A549 (cell line): ENCODE measurements around the gene GRSF1.
"Not testable (repeated sequence)": the region's sequence is repeated elsewhere in the genome, so short reads cannot be mapped to it uniquely, and the experiment has no call there.

Source experiments
- RFX5 ChIP-seq: fragments of 450-650 bp; IDR thresholded peaks from 2 replicates; pipeline ENCODE4 v1.7.1; 2014; ENCODE audit warnings: antibody characterized with exemption, mild to moderate bottlenecking, moderate library complexity
- TF ChIP-seq, protein P1 (sequence below): fragments of >200 bp; sonication (Bioruptor Twin); formaldehyde crosslinking; IDR thresholded peaks from 3 replicates; pipeline ENCODE4 v1.5.1; 2016
- TF ChIP-seq, protein P2 (sequence below): IDR thresholded peaks from 2 replicates; pipeline ENCODE4 v1.6.1; 2012

DNA sequence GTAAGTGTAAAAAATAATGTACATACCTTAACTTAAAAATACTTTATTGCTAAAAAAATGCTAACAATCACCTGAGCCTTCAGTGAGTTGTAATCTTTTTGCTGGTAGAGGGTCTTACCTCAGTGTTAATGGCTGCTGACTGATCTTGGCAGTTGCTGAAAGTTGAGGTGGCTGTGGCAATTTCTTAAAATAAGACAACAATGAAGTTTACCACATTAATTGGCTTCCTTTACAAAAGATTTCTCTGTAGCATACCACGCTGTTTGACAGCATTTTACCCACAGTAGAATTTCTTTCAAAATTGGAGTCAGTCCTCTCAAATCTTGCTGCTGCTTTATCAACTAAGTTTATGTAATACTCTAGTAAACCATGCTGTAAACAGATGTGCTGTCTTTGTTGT is 70.3 kb downstream of the GRSF1 start:
- TF ChIP-seq, protein P1, sequence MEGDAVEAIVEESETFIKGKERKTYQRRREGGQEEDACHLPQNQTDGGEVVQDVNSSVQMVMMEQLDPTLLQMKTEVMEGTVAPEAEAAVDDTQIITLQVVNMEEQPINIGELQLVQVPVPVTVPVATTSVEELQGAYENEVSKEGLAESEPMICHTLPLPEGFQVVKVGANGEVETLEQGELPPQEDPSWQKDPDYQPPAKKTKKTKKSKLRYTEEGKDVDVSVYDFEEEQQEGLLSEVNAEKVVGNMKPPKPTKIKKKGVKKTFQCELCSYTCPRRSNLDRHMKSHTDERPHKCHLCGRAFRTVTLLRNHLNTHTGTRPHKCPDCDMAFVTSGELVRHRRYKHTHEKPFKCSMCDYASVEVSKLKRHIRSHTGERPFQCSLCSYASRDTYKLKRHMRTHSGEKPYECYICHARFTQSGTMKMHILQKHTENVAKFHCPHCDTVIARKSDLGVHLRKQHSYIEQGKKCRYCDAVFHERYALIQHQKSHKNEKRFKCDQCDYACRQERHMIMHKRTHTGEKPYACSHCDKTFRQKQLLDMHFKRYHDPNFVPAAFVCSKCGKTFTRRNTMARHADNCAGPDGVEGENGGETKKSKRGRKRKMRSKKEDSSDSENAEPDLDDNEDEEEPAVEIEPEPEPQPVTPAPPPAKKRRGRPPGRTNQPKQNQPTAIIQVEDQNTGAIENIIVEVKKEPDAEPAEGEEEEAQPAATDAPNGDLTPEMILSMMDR, result not testable (repeated sequence)
- TF ChIP-seq RFX5, result not testable (repeated sequence)
- TF ChIP-seq, protein P2, sequence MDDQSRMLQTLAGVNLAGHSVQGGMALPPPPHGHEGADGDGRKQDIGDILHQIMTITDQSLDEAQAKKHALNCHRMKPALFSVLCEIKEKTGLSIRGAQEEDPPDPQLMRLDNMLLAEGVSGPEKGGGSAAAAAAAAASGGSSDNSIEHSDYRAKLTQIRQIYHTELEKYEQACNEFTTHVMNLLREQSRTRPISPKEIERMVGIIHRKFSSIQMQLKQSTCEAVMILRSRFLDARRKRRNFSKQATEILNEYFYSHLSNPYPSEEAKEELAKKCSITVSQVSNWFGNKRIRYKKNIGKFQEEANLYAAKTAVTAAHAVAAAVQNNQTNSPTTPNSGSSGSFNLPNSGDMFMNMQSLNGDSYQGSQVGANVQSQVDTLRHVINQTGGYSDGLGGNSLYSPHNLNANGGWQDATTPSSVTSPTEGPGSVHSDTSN, result not testable (repeated sequence)
